ENCODE data around the gene KCNJ6. TPM values are rescaled to one million over a fixed set of nuclear protein-coding genes. Genes with fewer than 3 reads are reported as not detected.
A peak's percentile ranks its signal among the peaks of the same experiment; 100 is the strongest.
"Not testable (repeated sequence)": the region's sequence is repeated elsewhere in the genome, so short reads cannot be mapped to it uniquely, and the experiment has no call there.

The KCNJ6 gene
- total and polyA plus RNA-seq, 4 donors = 0.01 TPM; not detected in 3

DNA sequence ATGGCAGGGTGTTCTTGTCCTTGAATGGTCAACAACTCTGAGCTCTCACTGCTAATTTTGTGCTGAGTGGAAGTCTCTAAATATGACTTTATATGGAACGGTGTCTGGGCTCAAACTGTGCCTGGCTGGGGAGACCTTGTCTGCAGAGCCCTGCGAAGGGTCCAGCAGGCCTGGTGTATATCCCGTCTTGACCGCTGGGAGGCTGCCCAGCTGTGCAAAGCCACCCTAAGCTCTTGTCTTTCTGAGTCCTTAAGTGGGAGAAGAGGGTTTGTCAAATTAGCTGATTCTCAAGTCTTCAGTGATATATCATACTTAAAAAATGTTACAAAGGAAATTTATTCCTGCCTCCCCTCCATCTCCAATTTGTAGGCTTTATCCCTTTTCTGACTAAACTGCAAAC, 198.7 kb downstream of the KCNJ6 start:
- TF ChIP-seq HNF4A (conservative IDR thresholded peaks at IDR 0.05) = no peak
- TF ChIP-seq FOXA2 (IDR thresholded peaks at IDR 0.05) = no peak
- TF ChIP-seq RXRA (IDR thresholded peaks at IDR 0.05) = no peak
- TF ChIP-seq CTCF (IDR thresholded peaks at IDR 0.05; ENCODE audit: low read depth, low read length, missing input control) = no peak
- no peak for TF ChIP-seq NR2F2 (IDR thresholded peaks at IDR 0.05)
- TF ChIP-seq, protein P1, sequence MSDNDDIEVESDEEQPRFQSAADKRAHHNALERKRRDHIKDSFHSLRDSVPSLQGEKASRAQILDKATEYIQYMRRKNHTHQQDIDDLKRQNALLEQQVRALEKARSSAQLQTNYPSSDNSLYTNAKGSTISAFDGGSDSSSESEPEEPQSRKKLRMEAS (IDR thresholded peaks at IDR 0.05) = no peak
- no peak for TF ChIP-seq FOXA1 (IDR thresholded peaks at IDR 0.05)
- no peak for TF ChIP-seq RAD21 (IDR thresholded peaks at IDR 0.05)
- TF ChIP-seq, protein P2, sequence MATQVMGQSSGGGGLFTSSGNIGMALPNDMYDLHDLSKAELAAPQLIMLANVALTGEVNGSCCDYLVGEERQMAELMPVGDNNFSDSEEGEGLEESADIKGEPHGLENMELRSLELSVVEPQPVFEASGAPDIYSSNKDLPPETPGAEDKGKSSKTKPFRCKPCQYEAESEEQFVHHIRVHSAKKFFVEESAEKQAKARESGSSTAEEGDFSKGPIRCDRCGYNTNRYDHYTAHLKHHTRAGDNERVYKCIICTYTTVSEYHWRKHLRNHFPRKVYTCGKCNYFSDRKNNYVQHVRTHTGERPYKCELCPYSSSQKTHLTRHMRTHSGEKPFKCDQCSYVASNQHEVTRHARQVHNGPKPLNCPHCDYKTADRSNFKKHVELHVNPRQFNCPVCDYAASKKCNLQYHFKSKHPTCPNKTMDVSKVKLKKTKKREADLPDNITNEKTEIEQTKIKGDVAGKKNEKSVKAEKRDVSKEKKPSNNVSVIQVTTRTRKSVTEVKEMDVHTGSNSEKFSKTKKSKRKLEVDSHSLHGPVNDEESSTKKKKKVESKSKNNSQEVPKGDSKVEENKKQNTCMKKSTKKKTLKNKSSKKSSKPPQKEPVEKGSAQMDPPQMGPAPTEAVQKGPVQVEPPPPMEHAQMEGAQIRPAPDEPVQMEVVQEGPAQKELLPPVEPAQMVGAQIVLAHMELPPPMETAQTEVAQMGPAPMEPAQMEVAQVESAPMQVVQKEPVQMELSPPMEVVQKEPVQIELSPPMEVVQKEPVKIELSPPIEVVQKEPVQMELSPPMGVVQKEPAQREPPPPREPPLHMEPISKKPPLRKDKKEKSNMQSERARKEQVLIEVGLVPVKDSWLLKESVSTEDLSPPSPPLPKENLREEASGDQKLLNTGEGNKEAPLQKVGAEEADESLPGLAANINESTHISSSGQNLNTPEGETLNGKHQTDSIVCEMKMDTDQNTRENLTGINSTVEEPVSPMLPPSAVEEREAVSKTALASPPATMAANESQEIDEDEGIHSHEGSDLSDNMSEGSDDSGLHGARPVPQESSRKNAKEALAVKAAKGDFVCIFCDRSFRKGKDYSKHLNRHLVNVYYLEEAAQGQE (IDR thresholded peaks at IDR 0.05) = no peak
- Histone ChIP-seq H3K9me3 (ENCODE audit: control insufficient read depth in 4 of 4, low read length in 3 of 4) (no peaks in the 10 kb centered on the region), H3K27ac (ENCODE audit: low read depth in 1 of 2, low read length in 2 of 2) (no peak overlapping the region), H3K4me3 (ENCODE audit: low read depth in 1 of 3, low read length in 3 of 3) (no peak overlapping the region), H3K27me3 (ENCODE audit: control insufficient read depth in 4 of 4, insufficient read depth in 4 of 4, low read length in 3 of 4) (peaks cover 0 to 4% (median 0%) of the 10 kb centered on the region in 4 donors), H3K36me3 (ENCODE audit: control insufficient read depth in 4 of 4, insufficient read depth in 3 of 4, low read depth in 1 of 4, low read length in 3 of 4) (no peaks in the 10 kb centered on the region), H3K4me1 (ENCODE audit: control insufficient read depth in 4 of 4, insufficient read depth in 4 of 4, low read length in 3 of 4) (no peaks in the 10 kb centered on the region), H3K9ac (ENCODE audit: low read depth in 1 of 2, low read length in 2 of 2) (no peak overlapping the region)
- no peak for DNase-seq (ENCODE audit: low spot score)
- WGBS = 88% methylated on average over 4 of the region's 4 CpGs

DNA sequence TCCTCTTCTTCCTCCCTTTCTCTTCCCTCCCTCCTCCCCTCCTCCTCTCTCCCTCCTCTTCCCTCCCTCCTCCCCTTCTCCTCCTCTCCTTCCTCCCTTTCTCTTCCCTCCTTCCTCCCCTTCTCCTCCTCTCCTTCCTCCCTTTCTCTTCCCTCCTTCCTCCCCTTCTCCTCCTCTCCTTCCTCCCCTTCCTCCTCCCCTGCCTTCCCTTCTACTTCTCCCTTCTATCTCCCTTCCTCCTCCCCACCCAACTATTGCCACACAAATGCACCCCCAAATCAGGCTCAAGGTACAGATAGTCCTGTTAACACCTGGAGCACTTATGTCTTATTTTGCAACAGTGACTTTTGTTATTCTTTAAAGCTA, 203.7 kb downstream of the KCNJ6 start:
- not testable (repeated sequence) for DNase-seq (ENCODE audit: low spot score); H3K9me3 ChIP-seq (ENCODE audit: control insufficient read depth in 4 of 4, low read length in 3 of 4); H3K36me3 ChIP-seq (ENCODE audit: control insufficient read depth in 4 of 4, insufficient read depth in 3 of 4, low read depth in 1 of 4, low read length in 3 of 4); H3K4me1 ChIP-seq (ENCODE audit: control insufficient read depth in 4 of 4, insufficient read depth in 4 of 4, low read length in 3 of 4); H3K4me3 ChIP-seq (ENCODE audit: low read depth in 1 of 3, low read length in 3 of 3); H3K9ac ChIP-seq (ENCODE audit: low read depth in 1 of 2, low read length in 2 of 2); H3K27ac ChIP-seq (ENCODE audit: low read depth in 1 of 2, low read length in 2 of 2); H3K27me3 ChIP-seq (ENCODE audit: control insufficient read depth in 4 of 4, insufficient read depth in 4 of 4, low read length in 3 of 4)

DNA sequence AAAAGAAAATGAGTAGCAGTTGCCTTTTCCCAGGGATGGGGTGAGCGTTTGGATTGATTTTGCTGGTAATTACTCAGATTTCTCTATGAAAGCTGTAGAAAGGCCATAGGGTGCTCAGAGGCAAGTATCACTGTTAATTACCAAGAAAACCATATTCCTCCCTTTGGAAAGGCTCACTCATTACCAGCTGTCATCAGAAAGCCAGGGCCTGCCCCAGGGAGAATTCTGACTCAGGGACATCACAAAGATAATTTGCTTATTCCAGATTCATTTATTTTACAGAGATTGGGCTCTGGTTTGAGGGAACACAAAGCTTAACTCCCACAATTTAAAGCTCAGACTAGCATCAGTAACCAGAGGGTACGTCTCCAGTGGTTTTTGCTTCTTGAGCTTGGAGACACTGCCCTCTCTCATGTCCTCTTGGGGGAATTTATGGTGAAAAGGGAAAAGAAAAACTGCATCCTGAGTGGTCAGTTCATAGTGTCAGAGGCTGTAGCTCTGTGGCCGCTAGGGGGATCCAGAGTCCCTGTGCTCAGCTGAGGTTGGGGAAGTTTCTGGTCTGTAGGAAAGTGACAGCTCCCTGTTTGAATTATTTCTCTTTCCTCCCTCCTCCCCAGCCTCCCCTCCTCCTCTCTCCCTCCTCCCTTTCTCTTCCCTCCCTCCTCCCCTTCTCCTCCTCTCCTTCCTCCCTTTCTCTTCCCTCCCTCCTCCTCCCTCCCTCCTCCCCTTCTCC, 204.3 kb downstream of the KCNJ6 start:
- 39% methylated on average over 3 of the region's 3 CpGs for WGBS
- peak; percentile 53 for DNase-seq (ENCODE audit: low spot score)
- TF ChIP-seq RAD21 (IDR thresholded peaks at IDR 0.05) (peak; percentile 81 to 83), CTCF (IDR thresholded peaks at IDR 0.05; ENCODE audit: low read depth, low read length, missing input control) (peak; percentile 73)
- TF ChIP-seq, protein P3, sequence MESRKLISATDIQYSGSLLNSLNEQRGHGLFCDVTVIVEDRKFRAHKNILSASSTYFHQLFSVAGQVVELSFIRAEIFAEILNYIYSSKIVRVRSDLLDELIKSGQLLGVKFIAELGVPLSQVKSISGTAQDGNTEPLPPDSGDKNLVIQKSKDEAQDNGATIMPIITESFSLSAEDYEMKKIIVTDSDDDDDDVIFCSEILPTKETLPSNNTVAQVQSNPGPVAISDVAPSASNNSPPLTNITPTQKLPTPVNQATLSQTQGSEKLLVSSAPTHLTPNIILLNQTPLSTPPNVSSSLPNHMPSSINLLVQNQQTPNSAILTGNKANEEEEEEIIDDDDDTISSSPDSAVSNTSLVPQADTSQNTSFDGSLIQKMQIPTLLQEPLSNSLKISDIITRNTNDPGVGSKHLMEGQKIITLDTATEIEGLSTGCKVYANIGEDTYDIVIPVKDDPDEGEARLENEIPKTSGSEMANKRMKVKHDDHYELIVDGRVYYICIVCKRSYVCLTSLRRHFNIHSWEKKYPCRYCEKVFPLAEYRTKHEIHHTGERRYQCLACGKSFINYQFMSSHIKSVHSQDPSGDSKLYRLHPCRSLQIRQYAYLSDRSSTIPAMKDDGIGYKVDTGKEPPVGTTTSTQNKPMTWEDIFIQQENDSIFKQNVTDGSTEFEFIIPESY (IDR thresholded peaks at IDR 0.05) = no peak

More for the DNA sequence above, 204.3 kb downstream of the KCNJ6 start:
- H3K4me3 ChIP-seq (ENCODE audit: low read depth in 1 of 3, low read length in 3 of 3) = no peak overlapping the region
- H3K27me3 ChIP-seq (ENCODE audit: control insufficient read depth in 4 of 4, insufficient read depth in 4 of 4, low read length in 3 of 4) = no peaks in the 10 kb centered on the region
- no peak overlapping the region for H3K9ac ChIP-seq (ENCODE audit: low read depth in 1 of 2, low read length in 2 of 2)
- no peak overlapping the region for H3K27ac ChIP-seq (ENCODE audit: low read depth in 1 of 2, low read length in 2 of 2)
- H3K9me3 ChIP-seq (ENCODE audit: control insufficient read depth in 4 of 4, low read length in 3 of 4) = no peaks in the 10 kb centered on the region
- peaks cover 0 to 3% (median 0%) of the 10 kb centered on the region in 4 donors for H3K4me1 ChIP-seq (ENCODE audit: control insufficient read depth in 4 of 4, insufficient read depth in 4 of 4, low read length in 3 of 4)
- no peaks in the 10 kb centered on the region for H3K36me3 ChIP-seq (ENCODE audit: control insufficient read depth in 4 of 4, insufficient read depth in 3 of 4, low read depth in 1 of 4, low read length in 3 of 4)

Measured in liver (tissue), 9 donors.